Stimulated activated CD4-positive, alpha-beta T cell treated with anti-CD3 and anti-CD28 coated beads, Interleukin-1b, Interleukin-23, amount 100 ng/mL, for 24 hours (primary cell): ENCODE results near the gene BCL11B.

ENCODE experiments used
- DNase-seq, 4 experiments: peaks; one replicate each; pipeline ENCODE4 v3.0.0-alpha.2; 2020; ENCODE audit warnings: low read depth in 4 of 4, low spot score in 1 of 4

BCL11B gene

DNA sequence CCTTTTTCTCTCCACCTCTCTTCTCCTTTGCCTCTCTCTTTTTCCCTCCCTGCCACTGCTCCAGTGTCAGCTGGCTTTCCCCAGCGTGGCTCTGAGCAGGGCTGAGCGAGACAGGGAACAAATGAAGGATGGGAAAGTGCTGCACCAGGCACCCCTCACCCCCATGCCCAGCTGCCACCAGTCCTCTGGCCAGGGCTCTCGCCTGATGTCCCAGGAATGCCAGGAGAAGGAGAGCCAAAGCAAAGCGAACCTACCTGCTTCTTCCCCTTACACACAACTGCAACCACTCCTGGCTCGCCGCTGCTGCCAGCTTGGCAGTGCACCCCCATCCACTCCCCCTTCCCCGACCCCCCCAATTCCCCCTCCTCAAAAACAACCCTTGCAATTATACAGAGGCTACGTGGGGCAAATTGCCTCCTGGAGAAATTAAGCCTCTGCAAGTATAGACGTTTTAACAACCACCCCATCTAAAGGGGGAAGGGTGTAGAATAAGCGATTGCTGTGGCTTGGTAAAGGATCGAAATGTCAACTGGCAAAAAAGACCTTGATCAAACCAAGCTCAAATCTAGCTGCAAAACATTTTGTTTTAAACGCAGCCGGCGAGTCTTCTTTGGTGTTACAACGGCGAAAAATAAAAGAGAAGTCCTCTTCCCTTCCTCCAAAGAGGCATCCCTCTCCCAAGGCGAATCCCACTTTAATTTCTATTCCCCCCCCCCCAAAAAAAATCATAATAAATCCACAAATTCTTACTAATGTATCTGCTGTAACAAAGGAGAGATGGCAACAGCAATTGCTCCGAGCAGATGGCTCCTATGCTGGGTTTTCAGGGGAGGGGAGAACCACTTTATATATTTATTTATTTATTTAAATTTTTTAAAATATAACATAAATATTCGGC is 2.9 kb downstream of the BCL11B start:
- DNase-seq, result no peak

DNA sequence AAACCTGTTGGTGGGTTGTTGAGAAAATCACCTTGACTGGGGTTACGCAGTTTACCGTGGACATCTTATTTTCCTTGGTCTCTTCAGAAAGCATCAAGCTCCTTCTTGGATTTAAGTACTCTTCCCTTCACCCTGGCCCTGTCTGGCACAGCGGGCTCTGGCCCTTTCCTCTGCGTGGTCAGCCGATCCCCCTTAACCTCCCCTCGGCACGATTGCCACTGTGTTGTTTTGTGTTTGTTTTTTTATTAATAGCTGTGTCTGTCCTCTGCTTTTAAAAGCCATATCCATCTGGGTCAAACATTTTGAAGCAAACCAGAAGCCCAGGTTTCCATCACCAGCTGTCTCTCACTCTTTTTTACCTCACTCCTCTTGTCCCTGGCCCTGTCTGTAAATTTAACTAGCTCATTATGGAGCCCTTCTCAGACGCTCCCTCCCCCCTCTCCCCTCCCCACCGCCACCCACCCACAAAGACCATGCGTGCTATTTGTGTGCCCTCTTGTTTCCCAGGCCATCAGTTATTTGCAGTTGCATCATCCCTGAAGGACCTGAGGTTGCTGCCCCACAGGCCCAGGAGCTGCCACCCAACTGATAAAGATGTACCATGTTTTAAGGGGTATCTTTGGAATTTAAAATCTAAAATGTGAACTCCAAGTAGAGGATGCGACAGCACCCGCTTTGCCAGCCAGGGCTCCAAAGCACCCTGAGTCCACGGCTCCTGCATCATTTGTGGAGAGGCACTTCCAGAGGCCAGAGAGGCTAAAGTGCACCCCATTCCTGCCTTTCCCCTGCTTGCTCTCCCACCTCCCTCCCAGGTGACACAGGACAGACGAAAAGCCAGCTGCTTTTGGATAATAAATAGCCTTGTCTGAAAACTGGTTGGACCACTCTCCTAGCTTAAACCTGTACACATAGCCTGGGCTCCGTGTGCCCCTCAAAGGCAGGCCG is 3.9 kb downstream of the BCL11B start:
- DNase-seq, result no peak

DNA sequence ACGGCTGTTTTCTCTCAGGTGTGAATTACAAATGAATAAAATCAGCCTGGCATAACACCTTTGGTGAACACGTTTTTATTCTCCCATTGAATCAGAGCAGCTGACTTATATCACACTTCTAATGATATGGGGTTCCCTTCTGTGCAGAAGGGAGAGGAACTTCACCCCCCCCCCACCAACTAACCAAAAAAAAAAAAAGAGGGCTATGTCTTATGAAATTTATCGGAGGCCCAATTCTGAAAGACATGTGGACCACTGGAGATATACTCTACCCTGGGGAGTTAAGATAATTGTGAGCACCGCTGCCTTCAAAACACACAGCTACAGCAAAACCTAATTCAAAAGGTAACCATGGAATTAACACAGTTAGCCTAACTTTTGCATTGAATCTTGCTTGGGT is 4.6 kb downstream of the BCL11B start:
- no peak for DNase-seq

DNA sequence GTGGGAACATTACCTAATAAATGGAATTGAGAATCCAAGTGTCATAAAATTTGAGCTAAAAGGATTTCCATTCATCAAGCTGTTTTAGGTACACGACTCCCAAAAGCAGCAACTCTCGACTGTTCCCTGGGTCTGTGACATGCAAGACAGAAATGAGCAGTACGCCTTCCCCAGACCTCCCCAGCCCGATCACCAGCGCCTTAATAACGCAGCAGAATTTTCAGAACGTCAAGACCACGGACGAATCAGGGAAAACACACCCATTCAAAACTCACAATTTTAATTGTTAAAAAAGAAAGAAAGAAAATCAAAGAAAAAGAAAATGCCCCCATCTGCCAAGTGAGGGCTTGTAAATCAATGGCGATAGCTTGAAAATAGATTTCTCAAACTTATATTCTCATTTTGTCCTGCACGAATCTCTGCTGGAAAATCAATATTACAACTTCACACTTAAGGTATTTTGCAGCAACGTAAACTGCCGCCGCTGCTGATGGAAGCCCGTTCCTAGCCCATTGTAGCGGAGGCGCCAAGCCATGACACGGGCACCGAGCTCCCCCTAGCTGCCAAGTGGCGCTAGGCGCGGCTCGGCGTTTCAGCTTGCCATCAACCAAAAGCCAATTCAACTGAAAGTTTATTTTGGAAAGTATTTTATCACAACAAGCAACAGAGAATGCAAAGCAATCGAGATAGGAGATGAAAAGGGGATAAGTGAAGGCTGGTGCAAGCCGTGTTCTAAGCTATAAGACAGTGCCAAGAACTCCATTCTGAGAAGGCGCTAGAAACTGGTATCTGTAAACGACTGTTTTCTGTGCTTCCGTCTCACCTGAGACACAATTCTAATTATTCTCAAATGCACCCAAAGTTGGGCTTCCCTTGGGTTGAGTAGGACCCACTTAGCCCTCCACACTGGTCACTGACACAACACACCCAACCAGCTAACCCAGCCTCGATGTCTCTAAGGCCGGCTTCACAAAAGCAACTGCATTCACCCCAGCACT is 5.5 kb downstream of the BCL11B start:
- peak; percentile 77 to 85 (median 79) for DNase-seq

DNA sequence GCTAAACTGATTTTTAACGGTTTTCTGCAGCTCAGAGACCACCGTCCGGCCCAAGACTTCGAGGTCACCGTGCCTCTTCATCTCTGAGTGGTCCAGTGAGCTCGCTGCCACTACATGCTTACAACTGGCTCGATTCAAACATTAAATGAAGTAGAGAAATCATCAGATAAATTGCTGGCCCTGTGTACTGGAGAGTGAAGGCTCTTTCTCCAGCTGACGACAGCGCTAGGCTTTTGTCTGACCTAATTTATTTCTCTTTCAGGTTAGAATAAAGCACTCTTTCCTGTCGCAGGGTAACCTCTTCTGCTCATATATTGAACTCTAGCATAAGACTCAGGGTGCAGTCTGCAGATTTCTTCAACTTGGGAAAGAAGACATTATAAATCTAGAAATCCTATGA is 6.4 kb downstream of the BCL11B start:
- DNase-seq, result no peak

DNA sequence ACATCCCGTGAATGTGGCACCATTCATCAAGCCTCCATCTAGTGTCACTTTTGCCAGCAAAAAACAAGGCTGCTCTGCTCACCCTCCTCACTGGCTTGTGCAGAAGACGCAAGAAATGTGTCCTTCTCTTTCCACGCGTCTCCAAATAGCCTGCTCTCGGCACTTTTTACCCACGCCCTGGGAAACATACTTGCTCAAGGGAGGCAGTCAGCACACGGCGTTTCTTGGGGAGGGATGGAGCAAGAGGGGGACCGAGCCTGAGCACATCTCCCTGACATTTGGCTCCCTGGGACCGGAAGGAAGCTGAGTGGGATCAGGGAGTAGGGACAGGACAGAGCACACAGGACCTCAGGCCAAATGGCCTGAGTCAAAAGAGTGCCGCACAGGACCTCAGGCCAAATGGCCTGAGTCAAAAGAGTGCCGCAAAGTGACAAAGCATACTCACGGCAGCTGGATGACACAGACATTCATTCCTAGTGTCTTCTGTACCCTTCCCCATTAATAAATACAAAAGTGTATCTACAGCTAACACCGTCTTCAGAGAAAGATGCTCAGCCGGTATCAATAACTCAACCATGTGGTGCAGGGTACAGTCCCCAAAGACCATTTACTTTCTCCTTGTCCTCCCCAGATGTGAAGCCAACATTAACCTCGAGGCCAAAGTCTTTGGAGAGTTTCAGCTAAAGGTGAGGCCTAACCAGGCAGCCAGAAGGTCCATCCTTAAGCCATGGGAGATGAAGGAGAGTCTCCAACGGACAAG is 7.1 kb downstream of the BCL11B start:
- DNase-seq, result no peak

DNA sequence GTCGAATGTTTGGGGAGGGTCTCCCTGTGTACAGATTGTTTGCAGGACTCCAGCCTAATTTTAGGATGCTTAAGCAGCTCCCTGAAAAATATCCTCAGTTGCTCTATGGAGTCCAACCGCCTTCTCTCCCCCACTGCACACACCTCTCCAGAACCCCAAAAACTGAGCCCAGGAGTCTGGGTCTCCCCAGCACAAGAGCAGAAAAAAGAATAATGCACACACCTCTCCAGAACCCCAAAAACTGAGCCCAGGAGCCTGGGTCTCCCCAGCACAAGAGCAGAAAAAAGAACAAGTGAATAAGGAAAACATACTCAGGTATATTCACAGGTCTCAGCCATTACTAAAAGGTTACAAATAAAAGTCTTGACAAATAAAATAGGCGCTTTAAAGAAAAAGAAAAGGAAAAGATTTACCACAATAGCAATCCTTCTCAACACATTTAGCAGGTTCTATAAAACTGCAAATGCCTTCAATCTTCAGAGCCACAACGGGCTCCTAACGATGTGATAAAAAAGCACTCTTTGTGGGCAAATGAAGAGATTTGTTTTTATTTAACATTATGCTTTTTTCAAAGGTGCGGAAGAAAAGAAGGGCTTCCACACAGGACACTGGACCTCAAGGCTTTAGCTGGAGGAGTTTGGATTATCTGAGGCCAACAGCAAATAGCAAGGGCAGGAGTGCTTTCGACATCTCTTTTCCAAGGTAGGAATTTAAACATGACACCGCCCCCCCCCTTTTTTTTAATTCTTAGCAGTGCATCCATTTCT is 8.2 kb downstream of the BCL11B start:
- no peak for DNase-seq

DNA sequence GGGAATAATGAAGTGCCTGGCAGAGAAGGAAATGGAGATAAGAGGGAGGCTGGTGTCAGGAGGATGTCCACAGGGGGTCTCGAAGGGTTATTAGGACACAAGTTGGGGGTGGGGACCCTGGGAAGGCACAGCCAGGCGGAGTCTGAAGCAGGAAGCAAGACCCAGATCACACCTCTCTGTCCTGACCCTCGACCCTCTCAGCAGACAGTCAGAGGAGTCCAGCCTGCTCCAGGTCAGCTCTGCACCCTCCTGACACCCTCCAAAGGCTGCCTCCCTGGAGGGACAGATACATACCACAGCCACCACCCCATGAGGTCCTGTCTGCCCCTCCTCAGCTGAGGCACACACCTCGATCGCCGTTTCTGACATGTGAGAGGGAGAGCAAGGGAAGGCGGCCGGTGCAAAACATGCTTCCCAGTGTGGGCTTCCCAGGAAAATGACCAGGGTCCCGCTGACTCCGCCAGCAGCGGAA is 9.0 kb downstream of the BCL11B start:
- no peak for DNase-seq

DNA sequence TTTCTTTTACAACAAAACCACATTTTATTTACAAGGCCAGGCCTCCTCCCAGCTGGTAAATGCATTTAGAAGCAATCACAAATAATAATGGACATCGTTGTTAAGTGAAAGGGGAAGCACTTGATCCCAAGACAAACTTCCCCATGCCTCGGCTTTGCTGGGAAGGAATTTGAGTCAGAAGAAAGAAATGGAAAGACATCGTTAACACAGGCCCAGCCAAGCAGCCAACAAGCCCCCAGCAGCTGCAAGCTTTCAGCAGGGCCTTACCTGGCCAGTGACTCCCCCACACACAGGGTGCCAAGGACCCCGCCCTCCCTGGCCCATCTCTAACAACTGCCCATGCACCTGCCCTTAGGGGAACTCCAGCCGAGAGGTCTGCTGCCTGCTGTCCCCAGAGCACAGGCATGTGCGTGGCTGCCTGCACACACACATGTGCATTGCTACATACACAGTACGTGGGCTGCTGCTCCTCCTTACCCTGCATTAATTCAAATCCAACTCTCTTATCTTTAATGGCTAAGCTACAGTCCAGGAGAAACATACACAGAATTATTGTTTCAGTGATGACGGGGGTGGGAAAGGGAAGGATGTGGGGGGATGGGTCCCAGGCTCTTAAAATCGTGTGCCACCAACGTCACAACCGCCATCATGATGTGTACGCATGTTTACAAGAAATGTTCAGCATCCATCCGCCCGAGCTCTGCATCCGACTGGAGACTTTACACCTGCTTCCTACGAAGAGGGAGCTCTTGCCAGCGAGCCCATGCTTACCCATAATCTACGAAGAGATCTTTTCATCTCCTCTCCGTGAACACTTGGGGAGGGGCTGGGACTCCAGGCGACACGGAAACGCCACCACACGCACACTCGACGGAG is 9.8 kb downstream of the BCL11B start:
- DNase-seq, result peak in 1 of 4 experiments; percentile 53

DNA sequence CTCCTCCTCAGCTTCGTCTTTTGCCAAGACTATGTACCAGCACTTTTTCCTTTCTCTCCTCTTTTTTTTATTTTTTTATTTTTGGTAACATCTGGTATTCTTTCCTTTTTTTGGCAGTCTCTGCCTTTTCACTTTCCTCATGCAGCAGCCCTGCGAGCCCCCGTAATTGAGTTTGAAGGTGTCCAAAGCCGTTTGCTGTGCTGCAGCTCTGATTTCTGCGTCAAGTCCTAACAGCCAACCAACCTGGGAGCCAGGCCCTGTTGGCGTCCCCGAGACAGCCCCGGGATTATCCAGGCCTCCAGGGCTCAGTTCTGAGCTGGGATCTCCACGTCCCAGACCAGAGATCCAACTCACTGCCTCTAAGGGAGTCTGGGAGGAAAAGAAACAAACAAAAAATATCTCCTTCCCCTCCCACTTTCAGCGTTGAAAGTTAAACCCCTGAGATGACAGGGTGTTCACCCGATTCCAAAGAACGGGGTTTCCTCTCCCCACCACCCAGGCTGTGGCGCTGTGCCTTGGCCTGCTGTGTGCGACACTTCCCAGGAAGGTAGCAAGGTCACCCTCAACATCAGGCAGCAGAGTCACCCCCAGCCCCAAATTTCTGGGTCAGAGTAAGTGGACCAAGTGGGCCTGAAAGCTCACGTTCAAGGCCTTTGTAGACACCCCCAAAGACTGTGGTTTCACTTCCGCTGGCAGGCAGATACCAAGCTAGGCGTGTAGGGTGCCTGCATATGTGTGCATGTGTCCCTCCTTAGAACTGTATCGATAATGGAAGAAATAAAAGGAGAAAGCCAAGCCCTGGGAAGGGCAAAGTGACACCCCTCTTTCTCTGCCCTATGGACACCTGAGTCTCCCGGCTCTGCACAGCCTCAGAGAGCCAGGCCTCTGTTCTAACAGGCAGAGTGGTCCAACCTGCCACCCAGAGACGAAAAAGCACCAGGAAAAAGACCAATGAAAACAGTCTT is 11.1 kb downstream of the BCL11B start:
- no peak for DNase-seq

DNA sequence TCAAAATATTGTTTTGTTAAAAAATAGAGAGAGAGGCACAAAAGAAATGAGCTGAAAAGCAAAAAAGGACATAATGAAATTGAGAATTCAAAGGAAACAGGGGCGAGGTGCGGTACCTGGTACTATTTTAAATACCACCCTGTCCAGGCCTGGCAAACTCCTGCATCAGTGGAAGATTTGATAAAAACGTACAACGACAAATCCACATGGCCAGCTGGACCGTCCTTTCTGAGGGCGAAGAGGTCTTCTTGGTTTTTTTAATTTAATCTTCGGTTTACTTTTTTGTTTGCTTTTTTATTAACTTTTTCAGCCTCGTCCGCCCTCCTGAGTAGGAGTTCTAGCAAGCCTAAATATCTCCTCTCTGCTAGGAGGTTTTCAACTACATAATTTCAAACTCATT is 11.9 kb downstream of the BCL11B start:
- DNase-seq, result no peak

DNA sequence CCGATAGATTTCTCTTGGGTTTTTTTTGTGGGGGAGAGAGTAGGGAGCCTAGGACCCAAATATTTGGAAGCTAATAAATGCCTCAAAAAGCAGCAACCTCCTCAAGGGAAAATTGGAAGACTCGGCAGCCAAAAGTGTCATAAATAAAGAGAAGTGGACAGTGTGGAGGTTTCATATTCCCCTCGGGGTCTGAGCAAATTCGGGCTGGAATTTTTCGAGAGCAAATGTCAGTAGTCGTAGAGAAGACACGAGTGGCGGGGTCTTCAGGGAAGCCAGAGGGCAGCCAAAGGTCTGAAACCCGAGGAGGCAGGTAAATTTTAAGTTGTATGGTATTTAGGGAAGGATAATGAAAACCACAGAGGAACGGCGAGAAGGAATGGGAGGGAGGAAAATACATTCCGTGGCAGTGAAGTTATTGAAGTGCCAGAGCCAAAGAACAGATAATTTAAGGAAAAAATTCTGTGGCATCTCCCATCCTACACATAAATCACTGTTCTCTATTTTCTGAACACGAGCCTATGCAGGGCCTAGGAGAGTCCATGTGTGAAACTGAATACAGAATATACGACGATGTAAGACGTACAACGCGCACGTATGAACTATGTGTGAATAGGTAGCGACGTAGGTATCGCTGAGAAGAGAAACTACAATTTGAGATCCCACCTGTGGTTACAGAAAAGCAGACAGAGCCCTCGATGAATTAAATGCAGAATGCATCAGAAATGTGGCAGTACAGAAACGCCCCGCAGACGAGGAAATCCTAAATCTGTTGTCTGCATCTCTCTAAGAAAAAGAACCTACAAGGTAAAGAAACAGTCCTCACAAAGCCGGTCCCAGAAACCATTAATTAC is 12.9 kb downstream of the BCL11B start:
- DNase-seq, result no peak

DNA sequence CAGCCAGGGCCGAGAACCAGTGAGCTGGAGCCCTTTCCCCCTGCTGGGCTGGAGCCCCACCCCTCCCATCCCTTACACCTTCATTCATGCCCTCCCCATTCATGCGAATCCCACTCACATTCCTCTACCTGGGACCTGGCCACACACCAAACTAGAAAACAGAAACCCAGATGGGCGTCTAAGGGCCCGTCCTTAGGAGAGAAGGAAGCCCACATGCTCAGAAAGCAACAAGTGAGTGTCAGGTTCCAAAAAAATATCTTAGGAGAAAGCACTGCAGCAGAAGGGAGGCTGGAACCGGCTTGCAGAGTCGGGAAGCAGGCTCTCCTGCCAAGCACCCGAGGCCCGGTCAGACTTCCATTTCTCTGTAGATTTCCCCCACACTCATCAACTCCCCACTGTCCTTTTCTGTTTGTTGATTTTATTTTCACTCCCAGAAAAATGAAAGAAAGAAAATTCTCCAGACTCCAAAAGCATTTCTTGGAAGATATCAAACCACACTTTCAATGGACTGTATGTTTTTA is 13.6 kb downstream of the BCL11B start:
- no peak for DNase-seq

DNA sequence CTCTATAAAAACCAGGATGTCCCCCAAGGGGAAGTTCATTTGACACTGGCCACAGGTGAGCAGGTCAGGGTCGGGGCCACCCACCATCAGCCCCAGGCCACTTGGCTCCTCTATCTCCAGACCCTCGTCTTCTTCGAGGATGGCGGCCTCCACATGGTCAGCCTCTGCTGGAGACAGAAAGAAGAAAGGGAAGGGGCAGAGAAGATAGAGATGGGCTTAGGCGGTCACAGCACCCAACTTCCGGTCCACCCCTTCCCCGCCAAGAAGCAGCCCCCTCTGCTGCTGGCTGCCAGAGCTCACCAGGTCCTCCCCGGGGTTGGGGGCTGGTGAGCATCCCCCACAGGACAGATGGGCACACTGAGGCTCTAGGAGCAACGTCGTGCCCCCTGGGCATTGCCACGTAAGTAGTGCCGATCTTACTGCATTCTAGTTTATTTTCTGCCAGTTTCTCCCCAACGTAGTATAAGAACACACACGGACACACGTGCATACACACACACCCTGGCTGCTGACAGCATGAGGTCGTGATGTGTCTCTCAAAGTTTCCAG is 14.2 kb downstream of the BCL11B start:
- no peak for DNase-seq

DNA sequence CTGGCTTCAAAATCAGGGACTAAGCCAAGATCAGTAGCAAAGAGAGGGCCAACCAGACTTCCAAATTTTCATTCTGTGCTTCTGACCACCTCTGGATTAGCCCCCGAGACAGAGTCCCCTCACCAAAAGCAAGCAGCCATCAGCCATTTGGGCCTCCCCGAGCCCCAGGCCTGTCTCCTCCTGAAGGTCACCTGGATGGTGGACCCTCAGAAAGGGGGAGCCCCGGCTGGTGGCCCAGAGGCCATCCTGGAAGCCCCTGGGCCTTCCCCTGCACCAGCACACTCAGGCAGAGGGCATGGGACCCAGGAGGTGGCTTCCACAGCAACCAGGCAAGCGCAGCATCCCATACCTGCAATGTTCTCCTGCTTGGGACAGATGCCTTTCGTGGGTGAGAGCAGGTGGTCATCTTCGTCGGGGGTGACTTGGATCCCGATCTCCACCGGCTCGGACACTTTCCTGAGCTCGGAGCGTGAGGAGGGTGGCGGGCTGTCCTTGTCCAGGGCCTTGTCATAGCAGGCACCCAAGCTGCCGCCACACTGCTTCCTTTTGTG is 14.8 kb downstream of the BCL11B start:
- no peak for DNase-seq
